ENCODE results near the gene ATP6V1G3.
"Not testable (repeated sequence)": the region's sequence is repeated elsewhere in the genome, so short reads cannot be mapped to it uniquely, and the experiment has no call there.

ATP6V1G3 gene

GRCh38 chr1:198496216-198497143, 44.0 kb downstream of the ATP6V1G3 start:
- DNase-seq = no peak

- DNase-seq = no peak
These were observed 44.8 kb downstream of the ATP6V1G3 start for GRCh38 chr1:198495631-198496030.

- DNase-seq = no peak
These were observed 45.8 kb downstream of the ATP6V1G3 start for GRCh38 chr1:198494658-198495103.

- no peak for DNase-seq
These were observed 46.3 kb downstream of the ATP6V1G3 start for GRCh38 chr1:198494139-198494538.

GRCh38 chr1:198493329-198493728, 47.2 kb downstream of the ATP6V1G3 start:
- no peak for DNase-seq

- no peak for DNase-seq
These were observed 47.6 kb downstream of the ATP6V1G3 start for GRCh38 chr1:198492872-198493271.

GRCh38 chr1:198491596-198491995, 48.9 kb downstream of the ATP6V1G3 start:
- DNase-seq = no peak

- no peak for DNase-seq
These were observed 49.5 kb downstream of the ATP6V1G3 start for GRCh38 chr1:198491028-198491427.

- DNase-seq = no peak
These were observed 50.3 kb downstream of the ATP6V1G3 start for GRCh38 chr1:198490224-198490623.

- DNase-seq = no peak
These were observed 53.6 kb downstream of the ATP6V1G3 start for GRCh38 chr1:198486903-198487302.

GRCh38 chr1:198483645-198484044, 56.8 kb downstream of the ATP6V1G3 start:
- no peak for DNase-seq

- DNase-seq = no peak
These were observed 57.5 kb downstream of the ATP6V1G3 start for GRCh38 chr1:198483006-198483405.

GRCh38 chr1:198481661-198482060, 58.8 kb downstream of the ATP6V1G3 start:
- DNase-seq = no peak

GRCh38 chr1:198480876-198481275, 59.6 kb downstream of the ATP6V1G3 start:
- no peak for DNase-seq

GRCh38 chr1:198477354-198477753, 63.1 kb downstream of the ATP6V1G3 start:
- not testable (repeated sequence) for DNase-seq
